HepG2 (cell line): ENCODE measurements around the gene MRPS11. TPM values are rescaled to one million over a fixed set of nuclear protein-coding genes. Genes with fewer than 3 reads are reported as not detected.

ENCODE experiments used
- ARHGAP35 ChIP-seq: sonication (generic); formaldehyde crosslinking; IDR thresholded peaks from 2 replicates; pipeline ENCODE4 v1.9.0; 2022; ENCODE audit warnings: mild to moderate bottlenecking, inconsistent platforms, moderate library complexity, missing genetic modification reagents, borderline replicate concordance
- ATRX ChIP-seq: sonication (generic); formaldehyde crosslinking; IDR thresholded peaks from 2 replicates; pipeline ENCODE4 v1.4.0; 2020; ENCODE audit warnings: missing genetic modification reagents, borderline replicate concordance
- CEBPB ChIP-seq: IDR thresholded peaks from 2 replicates; pipeline ENCODE4 v1.6.1; 2011; ENCODE audit warnings: low read depth, low read length, improper control_type of control experiment, borderline replicate concordance
- DR1 ChIP-seq: sonication (generic); formaldehyde crosslinking; IDR thresholded peaks from 2 replicates; pipeline ENCODE4 v1.8.0; 2021; ENCODE audit warnings: mild to moderate bottlenecking, missing genetic modification reagents, inconsistent platforms
- E2F5 ChIP-seq: sonication (generic); formaldehyde crosslinking; conservative IDR thresholded peaks from 2 replicates; pipeline ENCODE4 v1.4.0; 2020; ENCODE audit warnings: missing genetic modification reagents
- ELF4 ChIP-seq: sonication (generic); formaldehyde crosslinking; IDR thresholded peaks from 2 replicates; pipeline ENCODE4 v1.5.0; 2020; ENCODE audit warnings: missing genetic modification reagents, mild to moderate bottlenecking, moderate library complexity, borderline replicate concordance
- JDP2 ChIP-seq: sonication (generic); formaldehyde crosslinking; IDR thresholded peaks from 2 replicates; pipeline ENCODE4 v1.8.1; 2022; ENCODE audit warnings: missing genetic modification reagents, borderline replicate concordance
- MATR3 ChIP-seq: sonication (generic); formaldehyde crosslinking; IDR thresholded peaks from 2 replicates; pipeline ENCODE4 v1.4.0; 2020; ENCODE audit warnings: missing genetic modification reagents
- PRMT3 ChIP-seq: sonication (generic); formaldehyde crosslinking; IDR thresholded peaks from 2 replicates; pipeline ENCODE4 v1.8.1; 2022; ENCODE audit warnings: low read depth, mild to moderate bottlenecking, moderate library complexity, missing genetic modification reagents, borderline replicate concordance
- RBM22 ChIP-seq: fragments of 200-400 bp; formaldehyde crosslinking; optimal IDR thresholded peaks from 2 replicates; pipeline ENCODE3; 2017; ENCODE audit warnings: mild to moderate bottlenecking, low read length, moderate library complexity
- RFX5 ChIP-seq: IDR thresholded peaks from 2 replicates; pipeline ENCODE4 v1.6.1; 2011; ENCODE audit warnings: low read depth, low read length, improper control_type of control experiment
- SMAD3 ChIP-seq: sonication (generic); formaldehyde crosslinking; IDR thresholded peaks from 2 replicates; pipeline ENCODE4 v1.4.0; 2020; ENCODE audit warnings: missing genetic modification reagents
- SRSF1 ChIP-seq: fragments of 200-400 bp; formaldehyde crosslinking; optimal IDR thresholded peaks from 2 replicates; pipeline ENCODE3; 2017; ENCODE audit warnings: mild to moderate bottlenecking, low read depth, low read length, moderate library complexity
- U2AF1 ChIP-seq: fragments of 200-400 bp; formaldehyde crosslinking; optimal IDR thresholded peaks from 2 replicates; pipeline ENCODE3; 2017; ENCODE audit warnings: mild to moderate bottlenecking, low read depth, low read length
- ZKSCAN1 ChIP-seq: fragments of 150-350 bp; IDR thresholded peaks from 2 replicates; pipeline ENCODE4 v1.6.1; 2014; ENCODE audit warnings: low read length
- ZMYM3 ChIP-seq: sonication (generic); formaldehyde crosslinking; IDR thresholded peaks from 2 replicates; pipeline ENCODE4 v1.5.1; 2020; ENCODE audit warnings: mild to moderate bottlenecking, missing genetic modification reagents
- ZNF224 ChIP-seq: sonication (generic); formaldehyde crosslinking; IDR thresholded peaks from 2 replicates; pipeline ENCODE4 v1.5.0; 2020; ENCODE audit warnings: mild to moderate bottlenecking, missing genetic modification reagents
- ZNF232 ChIP-seq: sonication (generic); formaldehyde crosslinking; IDR thresholded peaks from 2 replicates; pipeline ENCODE4 v1.4.0; 2020; ENCODE audit warnings: missing genetic modification reagents, borderline replicate concordance
- ZNF263 ChIP-seq: sonication (generic); formaldehyde crosslinking; IDR thresholded peaks from 2 replicates; pipeline ENCODE4 v1.4.0; 2020; ENCODE audit warnings: missing genetic modification reagents
- ZNF282 ChIP-seq: fragments of 450-650 bp; IDR thresholded peaks from 2 replicates; pipeline ENCODE4 v1.6.1; 2018; ENCODE audit not compliant: partially characterized antibody
- ZNF329 ChIP-seq: sonication (generic); formaldehyde crosslinking; IDR thresholded peaks from 2 replicates; pipeline ENCODE4 v1.9.0; 2021; ENCODE audit warnings: low read depth, mild to moderate bottlenecking, missing genetic modification reagents
- ZNF543 ChIP-seq: sonication (generic); formaldehyde crosslinking; IDR thresholded peaks from 2 replicates; pipeline ENCODE4 v1.4.0; 2020; ENCODE audit warnings: mild to moderate bottlenecking, missing genetic modification reagents
- ZNF552 ChIP-seq: sonication (generic); formaldehyde crosslinking; IDR thresholded peaks from 2 replicates; pipeline ENCODE4 v1.9.0; 2022; ENCODE audit warnings: missing genetic modification reagents, mild to moderate bottlenecking, borderline replicate concordance
- ZNF556 ChIP-seq: sonication (generic); formaldehyde crosslinking; IDR thresholded peaks from 2 replicates; pipeline ENCODE4 v1.4.0; 2020; ENCODE audit warnings: mild to moderate bottlenecking, missing genetic modification reagents, borderline replicate concordance
- ZNF558 ChIP-seq: sonication (generic); formaldehyde crosslinking; IDR thresholded peaks from 2 replicates; pipeline ENCODE4 v1.9.0; 2022; ENCODE audit warnings: mild to moderate bottlenecking, missing genetic modification reagents, borderline replicate concordance
- ZNF644 ChIP-seq: IDR thresholded peaks from 2 replicates; pipeline ENCODE4 v1.6.1; 2016; ENCODE audit warnings: low read depth
- ZNF773 ChIP-seq: sonication (generic); formaldehyde crosslinking; IDR thresholded peaks from 2 replicates; pipeline ENCODE4 v1.4.0; 2020; ENCODE audit warnings: missing genetic modification reagents, borderline replicate concordance
- ZNF850 ChIP-seq: sonication (generic); formaldehyde crosslinking; conservative IDR thresholded peaks from 2 replicates; pipeline ENCODE4 v1.9.0; 2021; ENCODE audit warnings: mild to moderate bottlenecking, missing genetic modification reagents
- polyA plus RNA-seq, 8 experiments: library from polyadenylated mRNA; depleted of rRNA in 3 of 8; stranded (reverse) in 7 of 8; unstranded in 1 of 8; fragments of >200 nt; fragmentation: Illumina TruSeq in 4 of 8; extraction: Trizol in 4 of 8; gene quantifications; 2 replicates each; pipeline versions ENCODE4 v1.2.1 to v1.2.3, GENCODE V29; 2011 to 2016; ENCODE audit warnings: low read depth in 4 of 8, missing spikeins in 1 of 8, mixed read lengths in 1 of 8; ENCODE audit not compliant: insufficient read depth in 1 of 8
- total RNA-seq, 5 experiments: library from RNA; depleted of rRNA; stranded (reverse); fragments of >200 nt; fragmentation: Illumina TruSeq; extraction: Trizol; gene quantifications; 2 replicates each; pipeline ENCODE4 v1.2.3, GENCODE V29; 2016; ENCODE audit warnings: low read depth in 1 of 5
- TF ChIP-seq, protein P1 (sequence below): sonication (generic); formaldehyde crosslinking; IDR thresholded peaks from 2 replicates; pipeline ENCODE4 v1.5.0; 2020; ENCODE audit warnings: missing genetic modification reagents
- TF ChIP-seq, protein P2 (sequence below): sonication (generic); formaldehyde crosslinking; IDR thresholded peaks from 2 replicates; pipeline ENCODE4 v1.4.0; 2020; ENCODE audit warnings: mild to moderate bottlenecking, missing genetic modification reagents

MRPS11 gene
- total and polyA plus RNA-seq, 2 of the 13 experiments (the other 11 are each of a cell fraction or from before 2014, with no cell fraction given), result 50.1 to 72.7 TPM

- TF ChIP-seq ZNF552 (CRISPR knock-in tag), result no peak
- no peak for TF ChIP-seq ZNF282
- TF ChIP-seq ATRX (CRISPR knock-in tag), result no peak
- TF ChIP-seq E2F5 (CRISPR knock-in tag), result peak; percentile 93
- no peak for TF ChIP-seq SRSF1
- TF ChIP-seq, protein P1, sequence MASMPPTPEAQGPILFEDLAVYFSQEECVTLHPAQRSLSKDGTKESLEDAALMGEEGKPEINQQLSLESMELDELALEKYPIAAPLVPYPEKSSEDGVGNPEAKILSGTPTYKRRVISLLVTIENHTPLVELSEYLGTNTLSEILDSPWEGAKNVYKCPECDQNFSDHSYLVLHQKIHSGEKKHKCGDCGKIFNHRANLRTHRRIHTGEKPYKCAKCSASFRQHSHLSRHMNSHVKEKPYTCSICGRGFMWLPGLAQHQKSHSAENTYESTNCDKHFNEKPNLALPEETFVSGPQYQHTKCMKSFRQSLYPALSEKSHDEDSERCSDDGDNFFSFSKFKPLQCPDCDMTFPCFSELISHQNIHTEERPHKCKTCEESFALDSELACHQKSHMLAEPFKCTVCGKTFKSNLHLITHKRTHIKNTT (CRISPR knock-in tag), result no peak
- no peak for TF ChIP-seq ELF4 (CRISPR knock-in tag)
- TF ChIP-seq ZMYM3 (CRISPR knock-in tag), result no peak
- no peak; the same call in 1 of the 2 replicates for TF ChIP-seq JDP2 (CRISPR knock-in tag)
- no peak; the same call in 1 of the 2 replicates for TF ChIP-seq ZNF263 (CRISPR knock-in tag)
- TF ChIP-seq U2AF1, result no peak
- TF ChIP-seq ZKSCAN1, result no peak
- TF ChIP-seq DR1 (CRISPR knock-in tag), result 0 out of 2 replicates have a peak, but pooled peaks have one; percentile 46
- no peak for TF ChIP-seq ZNF329 (CRISPR knock-in tag)
- TF ChIP-seq MATR3 (CRISPR knock-in tag), result no peak
- no peak for TF ChIP-seq RBM22
- TF ChIP-seq ZNF556 (CRISPR knock-in tag), result 0 out of 2 replicates have a peak, but pooled peaks have one; percentile 61
- TF ChIP-seq RFX5, result no peak
- TF ChIP-seq ZNF543 (CRISPR knock-in tag), result peak; percentile 69; the same call in 1 of the 2 replicates
- TF ChIP-seq, protein P2, sequence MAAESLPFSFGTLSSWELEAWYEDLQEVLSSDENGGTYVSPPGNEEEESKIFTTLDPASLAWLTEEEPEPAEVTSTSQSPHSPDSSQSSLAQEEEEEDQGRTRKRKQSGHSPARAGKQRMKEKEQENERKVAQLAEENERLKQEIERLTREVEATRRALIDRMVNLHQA (CRISPR knock-in tag), result no peak
- TF ChIP-seq ARHGAP35 (CRISPR knock-in tag), result no peak; the same call in 1 of the 2 replicates
- no peak for TF ChIP-seq ZNF644 (CRISPR knock-in tag)
- TF ChIP-seq ZNF232 (CRISPR knock-in tag), result 0 out of 2 replicates have a peak, but pooled peaks have one; percentile 74
- TF ChIP-seq ZNF224 (CRISPR knock-in tag), result no peak; the same call in 1 of the 2 replicates
- no peak for TF ChIP-seq PRMT3
- TF ChIP-seq ZNF773 (CRISPR knock-in tag), result 0 out of 2 replicates have a peak, but pooled peaks have one; percentile 29
- no peak; the same call in none of the 2 replicates for TF ChIP-seq SMAD3 (CRISPR knock-in tag)
- TF ChIP-seq ZNF558, result no peak
- no peak for TF ChIP-seq CEBPB
- TF ChIP-seq ZNF850 (CRISPR knock-in tag), result no peak
These were observed at the start of gene MRPS11, which contains the start of gene MRPL46 (continued) for GRCh38 chr15:88467073-88467934.
